ENCODE measurements around the gene CFAP45. TPM values are rescaled to one million over a fixed set of nuclear protein-coding genes. Genes with fewer than 3 reads are reported as not detected.

Gene CFAP45
- total RNA-seq, 3 donors from 2014 or later (not counting 1 experiment from before 2014, with no cell fraction given), result 1.3 to 5.0 (median 1.6) TPM

DNA sequence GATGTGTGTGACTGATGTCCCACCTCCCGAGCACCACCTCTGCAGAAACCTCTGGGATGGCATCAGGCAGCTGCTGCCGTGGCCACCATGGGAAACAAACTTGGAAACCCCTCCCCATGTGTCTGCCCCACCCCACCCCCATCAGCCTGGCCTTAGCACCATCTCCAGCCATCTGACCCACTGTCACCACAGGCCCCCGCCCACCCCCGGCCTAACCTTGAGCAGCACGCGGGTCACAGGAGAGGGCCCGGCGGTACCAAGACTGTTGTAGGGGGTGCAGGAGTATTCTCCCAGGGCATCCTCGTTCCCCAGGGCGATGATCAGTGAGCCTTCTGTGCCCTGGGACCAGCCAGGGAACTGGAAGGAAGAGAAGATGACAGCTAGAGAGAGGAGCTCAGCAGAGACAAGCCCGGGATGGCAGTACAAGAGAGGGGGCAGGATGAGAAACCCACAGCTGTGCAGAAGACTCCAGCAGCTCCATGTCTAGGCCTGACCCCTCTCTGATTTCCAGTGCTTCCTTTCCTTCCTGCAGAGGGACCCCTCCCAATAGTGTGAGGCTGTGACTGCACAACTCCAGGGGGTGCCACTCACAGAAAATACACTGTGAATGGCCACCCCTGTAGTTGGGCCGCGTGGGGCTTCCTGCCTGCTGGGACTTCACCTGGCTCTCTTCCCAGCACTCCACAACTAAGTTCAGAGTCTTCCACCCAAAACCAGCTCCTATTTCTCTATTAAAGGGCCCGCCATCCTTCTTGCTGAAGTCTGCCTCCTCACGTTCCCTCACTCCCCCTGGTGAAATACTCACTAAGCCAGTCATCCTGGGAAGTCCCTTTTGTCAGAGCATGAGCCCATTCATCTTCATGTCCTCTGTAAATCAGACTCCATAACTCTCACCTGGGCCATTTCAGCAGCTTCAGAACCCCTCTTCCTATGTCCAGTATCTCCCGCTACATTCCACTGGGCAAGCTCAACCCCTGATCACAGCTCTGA, 32.6 kb upstream of the CFAP45 start:
- Mint-ChIP-seq H3K27me3 (ENCODE audit: low read depth in 2 of 2) (peaks cover 10 to 18% of the 10 kb centered on the region in 2 donors), H3K36me3 (no peaks in the 10 kb centered on the region), H3K4me1 (peaks cover 0 to 7% of the 10 kb centered on the region in 2 donors), H3K27ac (no peak overlapping the region), H3K4me3 (no peak overlapping the region), H3K9me3 (no peaks in the 10 kb centered on the region)
- TF ChIP-seq CTCF (IDR thresholded peaks at IDR 0.05), result no peak
- H3K4me1 ChIP-seq (ENCODE audit: control insufficient read depth, insufficient read depth, low read length), result peaks cover 17% of the 10 kb centered on the region
- no peak overlapping the region for H3K27ac ChIP-seq (ENCODE audit: low read length)
- no peaks in the 10 kb centered on the region for H3K27me3 ChIP-seq (ENCODE audit: control insufficient read depth, insufficient read depth, low read length)
- H3K4me3 ChIP-seq (ENCODE audit: low read length), result no peak overlapping the region
- 89% methylated on average over 16 of the region's 16 CpGs for WGBS (ENCODE audit: insufficient coverage)
- ATAC-seq (no peak), DNase-seq (no peak)
- no peaks in the 10 kb centered on the region for H3K9me3 ChIP-seq (ENCODE audit: control insufficient read depth, insufficient read depth, low read length)
- no peaks in the 10 kb centered on the region for H3K36me3 ChIP-seq (ENCODE audit: control insufficient read depth, insufficient read depth, low read length)
- intact Hi-C loops (cut with micrococcal nuclease), result loop anchor here (10.0 kb wide), 1 partner anchor 442 kb away; no protein-coding TSS in a partner anchor

GRCh38 chr1:159931795-159932173, 31.8 kb upstream of the CFAP45 start:
- Mint-ChIP-seq H3K9me3 (no peaks in the 10 kb centered on the region), H3K36me3 (no peaks in the 10 kb centered on the region), H3K27ac (no peak overlapping the region), H3K4me1 (peaks cover 0 to 10% of the 10 kb centered on the region in 2 donors), H3K27me3 (ENCODE audit: low read depth in 2 of 2) (peaks cover 10 to 18% of the 10 kb centered on the region in 2 donors), H3K4me3 (no peak overlapping the region)
- no peak for TF ChIP-seq CTCF (IDR thresholded peaks at IDR 0.05)
- 90% methylated on average over 3 of the region's 3 CpGs for WGBS (ENCODE audit: insufficient coverage)
- H3K27me3 ChIP-seq (ENCODE audit: control insufficient read depth, insufficient read depth, low read length), result no peaks in the 10 kb centered on the region
- no peak for ATAC-seq
- H3K27ac ChIP-seq (ENCODE audit: low read length), result no peak overlapping the region
- DNase-seq, result no peak
- H3K36me3 ChIP-seq (ENCODE audit: control insufficient read depth, insufficient read depth, low read length), result no peaks in the 10 kb centered on the region
- H3K4me1 ChIP-seq (ENCODE audit: control insufficient read depth, insufficient read depth, low read length), result peaks cover 9% of the 10 kb centered on the region
- intact Hi-C loops (cut with micrococcal nuclease), result loop anchor here (10.0 kb wide), 1 partner anchor 443 kb away; no protein-coding TSS in a partner anchor
- no peaks in the 10 kb centered on the region for H3K9me3 ChIP-seq (ENCODE audit: control insufficient read depth, insufficient read depth, low read length)
- no peak overlapping the region for H3K4me3 ChIP-seq (ENCODE audit: low read length)

- DNase-seq (no peak), ATAC-seq (no peak)
- Histone ChIP-seq H3K27ac (ENCODE audit: low read length) (no peak overlapping the region), H3K4me3 (ENCODE audit: low read length) (no peak overlapping the region), H3K36me3 (ENCODE audit: control insufficient read depth, insufficient read depth, low read length) (no peaks in the 10 kb centered on the region), H3K9me3 (ENCODE audit: control insufficient read depth, insufficient read depth, low read length) (no peaks in the 10 kb centered on the region), H3K4me1 (ENCODE audit: control insufficient read depth, insufficient read depth, low read length) (peaks cover 5% of the 10 kb centered on the region), H3K27me3 (ENCODE audit: control insufficient read depth, insufficient read depth, low read length) (no peaks in the 10 kb centered on the region)
- intact Hi-C loops (cut with micrococcal nuclease), result loop anchor here (10.0 kb wide), 1 partner anchor 444 kb away; no protein-coding TSS in a partner anchor
- TF ChIP-seq CTCF (IDR thresholded peaks at IDR 0.05), result no peak
- peaks cover 4 to 10% of the 10 kb centered on the region in 2 donors for H3K4me1 Mint-ChIP-seq
- H3K27ac Mint-ChIP-seq, result no peak overlapping the region
- H3K9me3 Mint-ChIP-seq, result no peaks in the 10 kb centered on the region
- H3K4me3 Mint-ChIP-seq, result no peak overlapping the region
- peaks cover 10 to 18% of the 10 kb centered on the region in 2 donors for H3K27me3 Mint-ChIP-seq (ENCODE audit: low read depth in 2 of 2)
- H3K36me3 Mint-ChIP-seq, result no peaks in the 10 kb centered on the region
- WGBS (ENCODE audit: insufficient coverage), result 90% methylated on average over 13 of the region's 13 CpGs
Measured at GRCh38 chr1:159931101-159931794, 31.3 kb upstream of the CFAP45 start.
